HG03460 (cell line): Measurements from ENCODE around the gene C9orf50.
"Not testable (repeated sequence)": the region's sequence is repeated elsewhere in the genome, so short reads cannot be mapped to it uniquely, and the experiment has no call there.

Experiments used
- ATAC-seq: cut with Tn5 transposase; IDR thresholded peaks from one replicate; pipeline ENCODE4 v1.9.1; 2021; ENCODE audit not compliant: unreplicated experiment

Gene C9orf50

GRCh38 chr9:129648764-129649115 is 27.8 kb upstream of the C9orf50 start:
- no peak for ATAC-seq

DNA sequence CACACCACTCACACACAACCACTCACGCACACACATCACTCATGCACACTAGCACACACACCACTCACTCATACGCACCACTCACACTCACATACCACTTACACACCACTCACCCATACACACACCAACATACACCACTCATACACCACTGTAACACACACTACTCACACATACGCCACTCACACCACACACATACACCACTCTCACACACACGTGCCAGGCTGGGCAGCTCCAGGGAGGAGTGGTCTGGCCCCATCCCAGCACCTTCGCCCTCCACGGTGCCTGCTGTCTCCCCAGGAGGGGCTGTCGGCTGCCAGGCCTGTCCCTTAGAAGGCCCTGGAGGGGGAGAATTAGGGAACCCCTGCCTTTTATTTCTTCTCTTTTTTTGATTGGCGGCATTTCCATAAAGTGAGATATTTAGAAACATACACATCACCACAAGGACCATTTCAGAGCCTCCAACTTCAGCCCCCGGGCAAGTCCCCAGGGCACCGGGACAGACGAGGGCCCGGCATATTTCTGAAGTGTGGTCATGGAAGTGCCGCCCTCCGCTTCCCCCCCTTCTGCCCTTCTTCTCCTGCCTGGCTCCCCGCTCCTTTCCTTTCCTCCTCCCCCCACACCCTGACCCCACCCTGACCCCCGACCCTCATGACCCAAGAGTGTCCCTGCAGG is 27.3 kb upstream of the C9orf50 start:
- ATAC-seq = no peak

- ATAC-seq = no peak
These were observed 26.7 kb upstream of the C9orf50 start for GRCh38 chr9:129647635-129648034.

DNA sequence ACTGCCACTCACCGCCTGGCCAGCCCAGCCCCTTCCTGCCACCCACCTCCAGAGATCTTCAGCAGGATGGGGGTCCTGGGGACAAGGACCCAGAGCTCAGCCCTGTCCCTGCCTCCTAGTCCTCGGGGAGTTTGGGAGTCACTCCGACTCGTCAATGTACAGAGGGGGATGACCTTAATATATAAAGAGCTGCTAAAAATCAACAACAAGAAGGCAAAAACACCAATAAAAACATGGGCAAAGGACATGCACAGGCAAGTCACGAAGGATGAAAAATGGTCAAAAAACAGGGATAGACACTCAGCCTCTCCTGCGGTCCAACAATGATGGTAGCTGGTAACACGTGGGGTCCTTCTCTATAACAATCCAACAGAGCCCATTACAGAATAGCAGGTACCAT is 25.8 kb upstream of the C9orf50 start:
- ATAC-seq = no peak

DNA sequence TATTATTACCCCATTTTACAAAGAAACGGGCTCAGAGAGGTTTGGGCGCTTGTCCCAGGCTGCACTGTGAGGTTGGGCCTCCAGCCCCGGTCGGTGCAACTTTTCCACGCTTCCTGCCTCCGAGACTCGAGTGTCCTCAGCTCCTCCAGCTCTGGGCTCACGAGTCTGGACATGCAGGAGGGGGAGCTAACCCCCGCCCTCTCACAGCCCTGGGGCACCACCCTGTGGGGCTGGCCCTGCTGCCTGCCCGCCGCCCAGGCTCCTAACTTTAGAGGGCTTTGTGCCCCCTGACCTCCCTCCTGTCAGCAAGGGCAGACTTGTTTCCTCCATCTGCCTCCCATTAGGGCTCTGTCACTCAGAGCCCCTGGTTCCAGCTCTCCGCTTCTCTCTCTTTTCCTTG is 25.4 kb upstream of the C9orf50 start:
- ATAC-seq = no peak

- ATAC-seq = no peak
These were observed 24.0 kb upstream of the C9orf50 start for GRCh38 chr9:129644902-129645301.

GRCh38 chr9:129644365-129644764 is 23.5 kb upstream of the C9orf50 start:
- no peak for ATAC-seq

GRCh38 chr9:129643706-129644105 is 22.8 kb upstream of the C9orf50 start:
- ATAC-seq = no peak

GRCh38 chr9:129641750-129642585 is 21.1 kb upstream of the C9orf50 start, which contains the start of gene ASB6:
ASB6 (minus strand) TSS chr9:129642151; CDS start chr9:129641999, 152 bp downstream.
- peak; percentile 79 for ATAC-seq

- no peak for ATAC-seq
These were observed 20.2 kb upstream of the C9orf50 start for GRCh38 chr9:129640871-129641749.

- no peak for ATAC-seq
These were observed 19.4 kb upstream of the C9orf50 start for GRCh38 chr9:129640086-129640870.

- no peak for ATAC-seq
These were observed 18.8 kb upstream of the C9orf50 start for GRCh38 chr9:129639756-129640085.

- no peak for ATAC-seq
These were observed 18.2 kb upstream of the C9orf50 start for GRCh38 chr9:129639034-129639630.

GRCh38 chr9:129637673-129638439 is 17.0 kb upstream of the C9orf50 start:
- ATAC-seq = no peak

- ATAC-seq = no peak
These were observed 16.2 kb upstream of the C9orf50 start for GRCh38 chr9:129637102-129637501.

GRCh38 chr9:129636343-129636742 is 15.4 kb upstream of the C9orf50 start:
- ATAC-seq = not testable (repeated sequence)

GRCh38 chr9:129635099-129636065 is 14.5 kb upstream of the C9orf50 start:
- ATAC-seq = no peak

DNA sequence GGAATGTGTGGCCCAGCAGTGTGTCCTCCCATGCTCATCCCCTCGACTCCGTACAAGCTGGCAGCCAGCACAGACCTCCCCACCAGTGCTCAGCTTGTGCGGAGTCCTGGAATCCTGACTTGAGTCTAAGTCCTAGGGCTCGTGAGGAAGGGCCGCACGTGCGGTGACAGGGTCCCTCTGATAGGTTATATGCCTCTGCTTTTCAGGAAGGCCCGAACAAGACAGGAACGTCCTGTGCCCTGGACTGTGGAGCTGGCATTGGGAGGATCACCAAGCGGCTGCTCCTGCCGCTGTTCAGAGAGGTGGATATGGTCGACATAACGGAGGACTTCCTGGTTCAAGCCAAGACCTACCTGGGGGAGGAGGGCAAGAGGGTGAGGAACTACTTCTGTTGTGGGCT is 12.9 kb upstream of the C9orf50 start:
- ATAC-seq = no peak
